GM19239 (cell line): Measurements from ENCODE around the gene KRTAP13-4.

Source experiments
- DNase-seq: peaks from one replicate; pipeline ENCODE4 v3.0.0; 2011; ENCODE audit warnings: low spot score; ENCODE audit not compliant: insufficient read length
- FAIRE-seq: peaks from 2 replicates; lab custom pipeline; 2011; peaks lifted over from hg19 to GRCh38; lab: Jason Lieb, UNC

KRTAP13-4 gene

GRCh38 chr21:30430170-30430655 is at the start of gene KRTAP13-4:
Gene KRTAP13-4 (plus strand): TSS chr21:30430220. CDS start chr21:30430276, 56 bp downstream.
- FAIRE-seq (no peak), DNase-seq (no peak)

GRCh38 chr21:30382201-30382600 is 47.8 kb upstream of the KRTAP13-4 start:
- no peak for DNase-seq
- no peak for FAIRE-seq

GRCh38 chr21:30391492-30392025 is 38.5 kb upstream of the KRTAP13-4 start:
- no peak for DNase-seq
- FAIRE-seq = no peak

- no peak for FAIRE-seq
- no peak for DNase-seq
These were observed 34.3 kb upstream of the KRTAP13-4 start, which contains the start of gene KRTAP13-1 for GRCh38 chr21:30395731-30396130. Gene KRTAP13-1 (plus strand): TSS chr21:30396031. CDS start chr21:30396087, 56 bp downstream.

- DNase-seq = no peak
These were observed 21.1 kb upstream of the KRTAP13-4 start for GRCh38 chr21:30408782-30409494.

GRCh38 chr21:30415993-30416392 is 14.0 kb upstream of the KRTAP13-4 start:
- FAIRE-seq (no peak), DNase-seq (no peak)

More at GRCh38 chr21:30408782-30409494, 21.1 kb upstream of the KRTAP13-4 start:
- FAIRE-seq = no peak

- DNase-seq (no peak), FAIRE-seq (no peak)
These were observed 4.2 kb upstream of the KRTAP13-4 start, which contains the start of gene KRTAP13-3 for GRCh38 chr21:30425826-30426225. Gene KRTAP13-3 (minus strand): TSS chr21:30425926. CDS start chr21:30425912, 14 bp downstream.

- DNase-seq (no peak), FAIRE-seq (no peak)
These were observed 3.3 kb upstream of the KRTAP13-4 start for GRCh38 chr21:30426731-30427130.

- FAIRE-seq (no peak), DNase-seq (no peak)
These were observed 4.1 kb downstream of the KRTAP13-4 start for GRCh38 chr21:30434033-30434631.

- FAIRE-seq = no peak
These were observed 7.1 kb downstream of the KRTAP13-4 start for GRCh38 chr21:30437010-30437565.

GRCh38 chr21:30439975-30440374 is 10.0 kb downstream of the KRTAP13-4 start, which contains the start of gene KRTAP15-1:
Gene KRTAP15-1 (plus strand): TSS chr21:30440275. CDS start chr21:30440328, 53 bp downstream.
- DNase-seq = no peak
- FAIRE-seq = no peak

More at GRCh38 chr21:30437010-30437565, 7.1 kb downstream of the KRTAP13-4 start:
- DNase-seq = no peak

- no peak for DNase-seq
- FAIRE-seq = no peak
These were observed 13.2 kb downstream of the KRTAP13-4 start for GRCh38 chr21:30443226-30443625.

- DNase-seq = no peak
- FAIRE-seq = no peak
These were observed 14.2 kb downstream of the KRTAP13-4 start for GRCh38 chr21:30444204-30444603.

GRCh38 chr21:30447056-30447455 is 17.0 kb downstream of the KRTAP13-4 start:
- DNase-seq (no peak), FAIRE-seq (no peak)

- DNase-seq = no peak
- FAIRE-seq = no peak
These were observed 18.5 kb downstream of the KRTAP13-4 start for GRCh38 chr21:30448514-30448913.

- FAIRE-seq = no peak
- no peak for DNase-seq
These were observed 33.7 kb downstream of the KRTAP13-4 start for GRCh38 chr21:30463713-30464112.

GRCh38 chr21:30468900-30469714 is 39.1 kb downstream of the KRTAP13-4 start:
- DNase-seq (no peak), FAIRE-seq (no peak)

GRCh38 chr21:30478004-30478403 is 48.0 kb downstream of the KRTAP13-4 start:
- no peak for FAIRE-seq

GRCh38 chr21:30479259-30479658 is 49.2 kb downstream of the KRTAP13-4 start:
- no peak for FAIRE-seq
- DNase-seq = no peak

More at GRCh38 chr21:30478004-30478403, 48.0 kb downstream of the KRTAP13-4 start:
- DNase-seq = no peak

GRCh38 chr21:30480145-30480544 is 50.1 kb downstream of the KRTAP13-4 start, which contains the start of gene KRTAP19-1:
Gene KRTAP19-1 (minus strand): TSS chr21:30480367. CDS start chr21:30480317, 50 bp downstream.
- no peak for FAIRE-seq
- no peak for DNase-seq
